Memory B cell (primary cell): ENCODE measurements around the gene EML3.

Source experiments
- ATAC-seq: fragments of 150-1000 bp; cut with Tn5 transposase; 2 replicates; pipeline ENCODE4 v1.10.0; 2021; ENCODE audit warnings: low read depth, mild to moderate bottlenecking, moderate library complexity
- DNase-seq, 2 donors: peaks; one replicate each; pipeline ENCODE4 v3.0.0; 2022; ENCODE audit warnings: low spot score in 2 of 2
- H3K27ac Mint-ChIP-seq: one replicate; pipeline ENCODE4 v1.8.0; 2022; ENCODE audit warnings: mild to moderate bottlenecking, moderate library complexity, mixed read lengths
- H3K27me3 Mint-ChIP-seq: one replicate; pipeline ENCODE4 v1.8.0; 2022; ENCODE audit warnings: mixed read lengths
- H3K36me3 Mint-ChIP-seq: one replicate; pipeline ENCODE4 v1.8.0; 2022; ENCODE audit warnings: mild to moderate bottlenecking, mixed read lengths
- H3K4me1 Mint-ChIP-seq: one replicate; pipeline ENCODE4 v1.8.0; 2022; ENCODE audit warnings: mixed read lengths
- H3K4me3 Mint-ChIP-seq: one replicate; pipeline ENCODE4 v1.8.0; 2022; ENCODE audit warnings: mild to moderate bottlenecking, moderate library complexity, mixed read lengths
- H3K9me3 Mint-ChIP-seq: one replicate; pipeline ENCODE4 v1.8.0; 2022; ENCODE audit warnings: mixed read lengths

EML3 gene

GRCh38 chr11:62608776-62609175 lies 3.8 kb downstream of the EML3 start:
- peaks cover 25% of the 10 kb centered on the region for H3K4me1 Mint-ChIP-seq
- ATAC-seq, result no peak

GRCh38 chr11:62607714-62608113 lies 4.9 kb downstream of the EML3 start:
- no peaks in the 10 kb centered on the region for H3K27me3 Mint-ChIP-seq
- H3K36me3 Mint-ChIP-seq, result peaks cover 22% of the 10 kb centered on the region
- no peak overlapping the region for H3K4me3 Mint-ChIP-seq
- DNase-seq (no peak), ATAC-seq (no peak)
- no peaks in the 10 kb centered on the region for H3K9me3 Mint-ChIP-seq
- H3K4me1 Mint-ChIP-seq, result peaks cover 30% of the 10 kb centered on the region
- no peak overlapping the region for H3K27ac Mint-ChIP-seq

More at GRCh38 chr11:62608776-62609175, 3.8 kb downstream of the EML3 start:
- no peak for DNase-seq
- Mint-ChIP-seq H3K9me3 (no peaks in the 10 kb centered on the region), H3K36me3 (peaks cover 18% of the 10 kb centered on the region), H3K27ac (no peak overlapping the region), H3K4me3 (peak overlapping the region; percentile 3), H3K27me3 (no peaks in the 10 kb centered on the region)

GRCh38 chr11:62605902-62606301 lies 6.7 kb downstream of the EML3 start:
- H3K27ac Mint-ChIP-seq, result no peak overlapping the region
- no peak overlapping the region for H3K4me3 Mint-ChIP-seq
- H3K27me3 Mint-ChIP-seq, result no peaks in the 10 kb centered on the region
- DNase-seq (no peak), ATAC-seq (no peak)
- no peaks in the 10 kb centered on the region for H3K9me3 Mint-ChIP-seq
- peaks cover 25% of the 10 kb centered on the region for H3K4me1 Mint-ChIP-seq
- peaks cover 22% of the 10 kb centered on the region for H3K36me3 Mint-ChIP-seq

GRCh38 chr11:62605467-62605866 lies 7.1 kb downstream of the EML3 start:
- H3K27ac Mint-ChIP-seq, result no peak overlapping the region
- H3K4me1 Mint-ChIP-seq, result peaks cover 25% of the 10 kb centered on the region
- H3K9me3 Mint-ChIP-seq, result no peaks in the 10 kb centered on the region
- no peak for DNase-seq
- no peaks in the 10 kb centered on the region for H3K27me3 Mint-ChIP-seq
- no peak overlapping the region for H3K4me3 Mint-ChIP-seq
- no peak for ATAC-seq
- H3K36me3 Mint-ChIP-seq, result peaks cover 22% of the 10 kb centered on the region

- H3K27me3 Mint-ChIP-seq, result no peaks in the 10 kb centered on the region
- H3K4me1 Mint-ChIP-seq, result peaks cover 32% of the 10 kb centered on the region
- DNase-seq (no peak), ATAC-seq (no peak)
- H3K27ac Mint-ChIP-seq, result peak overlapping the region; percentile 39
- H3K9me3 Mint-ChIP-seq, result no peaks in the 10 kb centered on the region
- H3K36me3 Mint-ChIP-seq, result peaks cover 27% of the 10 kb centered on the region
- no peak overlapping the region for H3K4me3 Mint-ChIP-seq
Measured at GRCh38 chr11:62604460-62605120, 8.0 kb downstream of the EML3 start.

- H3K27me3 Mint-ChIP-seq, result no peaks in the 10 kb centered on the region
- H3K27ac Mint-ChIP-seq, result peak overlapping the region; percentile 39
- H3K9me3 Mint-ChIP-seq, result no peaks in the 10 kb centered on the region
- no peak for ATAC-seq
- H3K4me3 Mint-ChIP-seq, result peak overlapping the region; percentile 65
- peaks cover 34% of the 10 kb centered on the region for H3K4me1 Mint-ChIP-seq
- no peak for DNase-seq
- H3K36me3 Mint-ChIP-seq, result peaks cover 27% of the 10 kb centered on the region
Measured at GRCh38 chr11:62603776-62604299, 8.7 kb downstream of the EML3 start.

- peaks cover 39% of the 10 kb centered on the region for H3K4me1 Mint-ChIP-seq
- ATAC-seq, result no peak
- H3K27ac Mint-ChIP-seq, result peak overlapping the region; percentile 39
- peak overlapping the region; percentile 65 for H3K4me3 Mint-ChIP-seq
- no peaks in the 10 kb centered on the region for H3K27me3 Mint-ChIP-seq
- H3K9me3 Mint-ChIP-seq, result no peaks in the 10 kb centered on the region
- H3K36me3 Mint-ChIP-seq, result peaks cover 32% of the 10 kb centered on the region
- DNase-seq, result no peak
Measured at GRCh38 chr11:62603072-62603408, 9.5 kb downstream of the EML3 start.

- DNase-seq (peak in 1 of 2 donors; percentile 39), ATAC-seq (no peak)
- peaks cover 32% of the 10 kb centered on the region for H3K36me3 Mint-ChIP-seq
- peak overlapping the region; percentile 94 for H3K4me3 Mint-ChIP-seq
- peaks cover 36% of the 10 kb centered on the region for H3K4me1 Mint-ChIP-seq
- no peaks in the 10 kb centered on the region for H3K9me3 Mint-ChIP-seq
- peak overlapping the region; percentile 80 for H3K27ac Mint-ChIP-seq
- no peaks in the 10 kb centered on the region for H3K27me3 Mint-ChIP-seq
Measured at GRCh38 chr11:62602141-62603071, 10.2 kb downstream of the EML3 start.

GRCh38 chr11:62601372-62602140 lies 11.0 kb downstream of the EML3 start, which contains the start of gene MTA2:
MTA2 (minus strand) TSS chr11:62601865; CDS start chr11:62601450, 415 bp downstream.
- Mint-ChIP-seq H3K9me3 (no peaks in the 10 kb centered on the region), H3K27me3 (no peaks in the 10 kb centered on the region), H3K36me3 (peaks cover 36% of the 10 kb centered on the region), H3K27ac (peak within 1 kb of the TSS; percentile 80), H3K4me1 (peaks cover 39% of the 10 kb centered on the region), H3K4me3 (peak within 1 kb of the TSS; percentile 94)
- ATAC-seq (peak; percentile 74), DNase-seq (peak; percentile 100)

- H3K27me3 Mint-ChIP-seq, result no peaks in the 10 kb centered on the region
- peaks cover 39% of the 10 kb centered on the region for H3K4me1 Mint-ChIP-seq
- H3K9me3 Mint-ChIP-seq, result no peaks in the 10 kb centered on the region
- H3K36me3 Mint-ChIP-seq, result peaks cover 36% of the 10 kb centered on the region
- H3K27ac Mint-ChIP-seq, result peak overlapping the region; percentile 80
- peak overlapping the region; percentile 94 for H3K4me3 Mint-ChIP-seq
- DNase-seq (no peak), ATAC-seq (no peak)
Measured at GRCh38 chr11:62601122-62601371, 11.5 kb downstream of the EML3 start.

GRCh38 chr11:62600367-62601121 lies 12.0 kb downstream of the EML3 start:
- no peak for DNase-seq
- H3K9me3 Mint-ChIP-seq, result no peaks in the 10 kb centered on the region
- H3K27me3 Mint-ChIP-seq, result no peaks in the 10 kb centered on the region
- H3K4me3 Mint-ChIP-seq, result peak overlapping the region; percentile 94
- H3K36me3 Mint-ChIP-seq, result peaks cover 39% of the 10 kb centered on the region
- H3K27ac Mint-ChIP-seq, result peak overlapping the region; percentile 80
- peaks cover 39% of the 10 kb centered on the region for H3K4me1 Mint-ChIP-seq
- no peak for ATAC-seq

- Mint-ChIP-seq H3K9me3 (no peaks in the 10 kb centered on the region), H3K4me3 (peak overlapping the region; percentile 94), H3K36me3 (peaks cover 41% of the 10 kb centered on the region), H3K27me3 (no peaks in the 10 kb centered on the region), H3K4me1 (peaks cover 37% of the 10 kb centered on the region), H3K27ac (peak overlapping the region; percentile 80)
- no peak for DNase-seq
- ATAC-seq, result no peak
Measured at GRCh38 chr11:62599901-62600300, 12.7 kb downstream of the EML3 start.

- H3K9me3 Mint-ChIP-seq, result no peaks in the 10 kb centered on the region
- H3K27me3 Mint-ChIP-seq, result no peaks in the 10 kb centered on the region
- H3K27ac Mint-ChIP-seq, result peak overlapping the region; percentile 80
- DNase-seq (peak; percentile 74 to 88), ATAC-seq (peak; percentile 70)
- H3K36me3 Mint-ChIP-seq, result peaks cover 44% of the 10 kb centered on the region
- H3K4me3 Mint-ChIP-seq, result peak overlapping the region; percentile 94
- H3K4me1 Mint-ChIP-seq, result peaks cover 37% of the 10 kb centered on the region
Measured at GRCh38 chr11:62599069-62599696, 13.4 kb downstream of the EML3 start.
